OCI-LY1 (cell line): Measurements from ENCODE around the gene ENDOU.

Experiments used
- H2AFZ ChIP-seq: fragments of 200-600 bp; sonication (generic), shearing (Covaris generic); 2 replicates; pipeline ENCODE4 v1.6.0; 2014; ENCODE audit warnings: antibody characterized with exemption, mild to moderate bottlenecking, low read length
- H3F3A ChIP-seq: fragments of 200-600 bp; sonication (generic), shearing (Covaris generic); 2 replicates; pipeline ENCODE4 v1.6.0; 2014; ENCODE audit warnings: mild to moderate bottlenecking, antibody characterized with exemption, low read length, moderate library complexity; ENCODE audit not compliant: insufficient read depth
- H3K27ac ChIP-seq: fragments of 200-600 bp; sonication (generic); 2 replicates; pipeline ENCODE4 v1.5.1; 2014; ENCODE audit warnings: low read length, mixed run types, mild to moderate bottlenecking, low read depth; ENCODE audit not compliant: poor library complexity, severe bottlenecking
- H3K27me3 ChIP-seq: fragments of 200-600 bp; sonication (generic); 2 replicates; pipeline ENCODE4 v1.6.0; 2014; ENCODE audit warnings: antibody characterized with exemption, mild to moderate bottlenecking, low read length, moderate library complexity; ENCODE audit not compliant: insufficient read depth
- H3K36me3 ChIP-seq: fragments of 200-600 bp; sonication (generic); 2 replicates; pipeline ENCODE4 v1.6.1; 2014; ENCODE audit warnings: mild to moderate bottlenecking, antibody characterized with exemption, low read length, moderate library complexity, mixed read lengths; ENCODE audit not compliant: insufficient read depth
- H3K4me1 ChIP-seq: fragments of 200-600 bp; sonication (generic); 2 replicates; pipeline ENCODE4 v1.5.1; 2014; ENCODE audit warnings: mild to moderate bottlenecking, low read length, moderate library complexity; ENCODE audit not compliant: insufficient read depth, severe bottlenecking
- H3K4me2 ChIP-seq: fragments of 200-600 bp; sonication (generic), shearing (Covaris generic); 2 replicates; pipeline ENCODE4 v1.6.1; 2014; ENCODE audit warnings: low read length
- H3K4me3 ChIP-seq: fragments of 200-600 bp; sonication (generic); 2 replicates; pipeline ENCODE4 v1.5.1; 2014; ENCODE audit warnings: low read length, low read depth, mild to moderate bottlenecking, mixed read lengths; ENCODE audit not compliant: poor library complexity, severe bottlenecking
- H3K79me2 ChIP-seq: fragments of 200-600 bp; shearing (Covaris generic); 2 replicates; pipeline ENCODE4 v1.6.1; 2016; ENCODE audit warnings: mixed run types, low read length, mixed read lengths; ENCODE audit not compliant: insufficient read depth
- H3K9ac ChIP-seq: fragments of 200-600 bp; sonication (generic), shearing (Covaris generic); 2 replicates; pipeline ENCODE4 v1.6.1; 2014; ENCODE audit warnings: mild to moderate bottlenecking, low read length, mixed read lengths
- H3K9me2 ChIP-seq: fragments of 200-600 bp; sonication (generic), shearing (Covaris generic); 2 replicates; pipeline ENCODE4 v1.6.1; 2014; ENCODE audit warnings: low read depth, mild to moderate bottlenecking, low read length, mixed read lengths
- H3K9me3 ChIP-seq: fragments of 200-600 bp; shearing (Covaris generic); 2 replicates; pipeline ENCODE4 v1.6.1; 2014; ENCODE audit warnings: low read length, mixed read lengths
- H4K20me1 ChIP-seq: fragments of 200-600 bp; sonication (generic), shearing (Covaris generic); 2 replicates; pipeline ENCODE4 v1.6.0; 2016; ENCODE audit warnings: mild to moderate bottlenecking, low read length; ENCODE audit not compliant: insufficient read depth
- EZH2 ChIP-seq: fragments of 200-600 bp; sonication (generic), shearing (Covaris generic); IDR thresholded peaks from 2 replicates; pipeline ENCODE4 v1.8.0; 2017; ENCODE audit warnings: borderline replicate concordance, mixed run types, mild to moderate bottlenecking, antibody characterized with exemption, low read length, moderate library complexity, mixed read lengths
- TF ChIP-seq, protein P1 (sequence below): fragments of 200-600 bp; sonication (generic), shearing (Covaris generic); IDR thresholded peaks from 2 replicates; pipeline ENCODE4 v1.5.1; 2017; ENCODE audit warnings: mild to moderate bottlenecking, antibody characterized with exemption, low read length, moderate library complexity, mixed read lengths

Gene ENDOU

DNA sequence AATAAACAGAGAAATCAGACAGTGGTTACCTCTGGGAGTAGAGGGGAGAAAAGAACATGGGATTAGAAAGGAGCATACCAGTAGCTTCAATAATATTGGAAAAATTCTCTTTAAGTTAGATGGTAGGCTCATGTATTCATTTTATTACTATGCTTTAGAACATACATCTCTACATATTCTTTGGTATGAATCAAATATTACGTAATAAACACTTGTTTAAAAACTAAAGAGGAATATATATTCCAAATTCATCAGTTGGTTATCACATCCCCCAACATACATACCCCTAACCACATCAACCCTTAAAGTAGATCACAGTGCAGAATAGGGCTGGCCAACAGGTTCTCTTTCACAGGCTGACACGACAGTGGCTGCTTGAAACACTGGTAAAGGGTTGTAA is 25.0 kb downstream of the ENDOU start:
- no peak overlapping the region for H3K4me3 ChIP-seq
- peaks cover 25% of the 10 kb centered on the region for H3K79me2 ChIP-seq
- H3K27me3 ChIP-seq, result no peaks in the 10 kb centered on the region
- H3K9me2 ChIP-seq, result no peaks in the 10 kb centered on the region
- peaks cover 66% of the 10 kb centered on the region for H3K36me3 ChIP-seq
- H3K9ac ChIP-seq, result no peak overlapping the region
- H3K4me2 ChIP-seq, result no peak overlapping the region
- no peaks in the 10 kb centered on the region for H3K9me3 ChIP-seq
- H3F3A ChIP-seq, result no peaks in the 10 kb centered on the region; the same call in 1 of the 2 replicates
- no peaks in the 10 kb centered on the region for H4K20me1 ChIP-seq
- peaks cover 33% of the 10 kb centered on the region for H3K4me1 ChIP-seq
- H2AFZ ChIP-seq, result no peak overlapping the region
- no peak overlapping the region for H3K27ac ChIP-seq
- TF ChIP-seq EZH2, result no peak
- TF ChIP-seq, protein P1, sequence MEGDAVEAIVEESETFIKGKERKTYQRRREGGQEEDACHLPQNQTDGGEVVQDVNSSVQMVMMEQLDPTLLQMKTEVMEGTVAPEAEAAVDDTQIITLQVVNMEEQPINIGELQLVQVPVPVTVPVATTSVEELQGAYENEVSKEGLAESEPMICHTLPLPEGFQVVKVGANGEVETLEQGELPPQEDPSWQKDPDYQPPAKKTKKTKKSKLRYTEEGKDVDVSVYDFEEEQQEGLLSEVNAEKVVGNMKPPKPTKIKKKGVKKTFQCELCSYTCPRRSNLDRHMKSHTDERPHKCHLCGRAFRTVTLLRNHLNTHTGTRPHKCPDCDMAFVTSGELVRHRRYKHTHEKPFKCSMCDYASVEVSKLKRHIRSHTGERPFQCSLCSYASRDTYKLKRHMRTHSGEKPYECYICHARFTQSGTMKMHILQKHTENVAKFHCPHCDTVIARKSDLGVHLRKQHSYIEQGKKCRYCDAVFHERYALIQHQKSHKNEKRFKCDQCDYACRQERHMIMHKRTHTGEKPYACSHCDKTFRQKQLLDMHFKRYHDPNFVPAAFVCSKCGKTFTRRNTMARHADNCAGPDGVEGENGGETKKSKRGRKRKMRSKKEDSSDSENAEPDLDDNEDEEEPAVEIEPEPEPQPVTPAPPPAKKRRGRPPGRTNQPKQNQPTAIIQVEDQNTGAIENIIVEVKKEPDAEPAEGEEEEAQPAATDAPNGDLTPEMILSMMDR, result no peak

DNA sequence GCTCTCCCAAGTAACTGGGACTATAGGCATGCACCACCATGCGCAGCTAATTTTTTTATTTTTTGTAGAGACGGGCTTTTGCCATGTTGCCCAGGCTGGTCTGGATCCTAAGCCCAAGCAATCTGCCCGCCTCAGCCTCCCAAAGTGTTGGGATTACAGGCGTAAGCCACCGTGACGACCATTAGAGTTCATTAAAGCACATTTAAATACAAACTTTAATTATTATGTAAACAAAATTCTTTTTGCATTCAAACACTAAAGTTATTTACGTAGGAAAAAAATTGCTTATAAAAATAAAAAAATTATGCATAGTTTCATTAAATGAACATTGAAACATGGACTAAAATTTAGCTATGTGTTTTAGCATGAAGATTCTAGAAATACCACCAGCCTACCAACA is 26.7 kb downstream of the ENDOU start:
- H3F3A ChIP-seq, result no peaks in the 10 kb centered on the region; the same call in 1 of the 2 replicates
- TF ChIP-seq, protein P1, result no peak
- no peak for TF ChIP-seq EZH2
- H2AFZ ChIP-seq, result no peak overlapping the region
- H3K4me2 ChIP-seq, result no peak overlapping the region
- H3K79me2 ChIP-seq, result peaks cover 13% of the 10 kb centered on the region
- H3K4me1 ChIP-seq, result peaks cover 17% of the 10 kb centered on the region
- no peaks in the 10 kb centered on the region for H3K9me2 ChIP-seq
- no peaks in the 10 kb centered on the region for H3K27me3 ChIP-seq
- H3K27ac ChIP-seq, result no peak overlapping the region
- H3K4me3 ChIP-seq, result no peak overlapping the region
- H3K36me3 ChIP-seq, result peaks cover 79% of the 10 kb centered on the region
- H4K20me1 ChIP-seq, result no peaks in the 10 kb centered on the region
- no peaks in the 10 kb centered on the region for H3K9me3 ChIP-seq
- no peak overlapping the region for H3K9ac ChIP-seq

DNA sequence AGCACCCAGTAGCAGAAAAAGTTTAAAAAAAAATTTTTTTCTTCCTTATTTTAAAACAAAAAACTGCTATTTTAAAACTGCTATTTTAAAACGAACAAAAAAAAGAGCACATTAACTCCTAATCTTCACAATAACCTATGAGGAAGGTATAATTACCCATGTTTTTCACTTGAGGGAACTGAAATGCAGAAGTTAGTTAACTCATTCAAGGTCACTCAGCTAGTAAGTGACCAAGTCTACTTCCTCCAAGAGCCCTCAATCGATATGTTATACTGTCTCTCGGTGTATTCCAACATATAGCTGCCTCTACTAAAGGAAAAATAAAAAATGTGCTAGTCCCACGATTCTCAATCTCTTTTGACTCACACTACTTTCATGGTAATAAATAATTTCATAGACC is 27.2 kb downstream of the ENDOU start:
- TF ChIP-seq, protein P1, result no peak
- Histone ChIP-seq H3K9me3 (no peaks in the 10 kb centered on the region), H3K9ac (no peak overlapping the region), H3K4me3 (no peak overlapping the region), H3K27ac (no peak overlapping the region), H3K4me1 (peaks cover 11% of the 10 kb centered on the region), H3K79me2 (peaks cover 7% of the 10 kb centered on the region; the same call in 1 of the 2 replicates), H3K36me3 (peaks cover 79% of the 10 kb centered on the region), H2AFZ (no peak overlapping the region), H3K4me2 (no peak overlapping the region), H3F3A (no peaks in the 10 kb centered on the region; the same call in 1 of the 2 replicates), H4K20me1 (no peaks in the 10 kb centered on the region), H3K27me3 (no peaks in the 10 kb centered on the region), H3K9me2 (no peaks in the 10 kb centered on the region)
